OCI-LY7 (cell line): ENCODE data around the gene ENO1.

Experiments used
- CTCF ChIP-seq: fragments of 200-600 bp; sonication (generic); conservative IDR thresholded peaks from 2 replicates; pipeline ENCODE4 v1.5.1; 2014; ENCODE audit warnings: mild to moderate bottlenecking, antibody characterized with exemption, low read length, moderate library complexity, mixed read lengths
- EZH2phosphoT487 ChIP-seq: fragments of 200-600 bp; sonication (generic); IDR thresholded peaks from 2 replicates; pipeline ENCODE4 v1.6.1; 2018; ENCODE audit warnings: low read depth, borderline replicate concordance, mild to moderate bottlenecking, mixed run types, antibody characterized with exemption, low read length, moderate library complexity, mixed read lengths

- TF ChIP-seq CTCF (no peak), EZH2phosphoT487 (no peak)
Observed at GRCh38 chr1:8873001-8873400, 5.5 kb downstream of the ENO1 start.
